Gastroesophageal sphincter (tissue), 3 donors: ENCODE data around the gene NCKAP5.

ENCODE experiments used
- POLR2A ChIP-seq, 2 donors: fragments of 450-650 bp; IDR thresholded peaks; one replicate each; pipeline ENCODE4 v1.6.1; 2017; ENCODE audit warnings: antibody characterized with exemption in 2 of 2, mild to moderate bottlenecking in 2 of 2, moderate library complexity in 1 of 2
- POLR2AphosphoS5 ChIP-seq: sonication (generic); formaldehyde crosslinking; IDR thresholded peaks from one replicate; pipeline ENCODE4 v1.6.1; 2017; ENCODE audit warnings: antibody characterized with exemption
- TF ChIP-seq, protein P1 (sequence below), 4 experiments: fragments of 200-600 bp in 2 of 4; fragments of 450-650 bp in 2 of 4; sonication (generic) in 1 of 4; IDR thresholded peaks; one replicate each; pipeline ENCODE4 v1.5.1; 2017 to 2019; ENCODE audit warnings: antibody characterized with exemption in 4 of 4, mild to moderate bottlenecking in 2 of 4, moderate library complexity in 2 of 4

- TF ChIP-seq, protein P1, sequence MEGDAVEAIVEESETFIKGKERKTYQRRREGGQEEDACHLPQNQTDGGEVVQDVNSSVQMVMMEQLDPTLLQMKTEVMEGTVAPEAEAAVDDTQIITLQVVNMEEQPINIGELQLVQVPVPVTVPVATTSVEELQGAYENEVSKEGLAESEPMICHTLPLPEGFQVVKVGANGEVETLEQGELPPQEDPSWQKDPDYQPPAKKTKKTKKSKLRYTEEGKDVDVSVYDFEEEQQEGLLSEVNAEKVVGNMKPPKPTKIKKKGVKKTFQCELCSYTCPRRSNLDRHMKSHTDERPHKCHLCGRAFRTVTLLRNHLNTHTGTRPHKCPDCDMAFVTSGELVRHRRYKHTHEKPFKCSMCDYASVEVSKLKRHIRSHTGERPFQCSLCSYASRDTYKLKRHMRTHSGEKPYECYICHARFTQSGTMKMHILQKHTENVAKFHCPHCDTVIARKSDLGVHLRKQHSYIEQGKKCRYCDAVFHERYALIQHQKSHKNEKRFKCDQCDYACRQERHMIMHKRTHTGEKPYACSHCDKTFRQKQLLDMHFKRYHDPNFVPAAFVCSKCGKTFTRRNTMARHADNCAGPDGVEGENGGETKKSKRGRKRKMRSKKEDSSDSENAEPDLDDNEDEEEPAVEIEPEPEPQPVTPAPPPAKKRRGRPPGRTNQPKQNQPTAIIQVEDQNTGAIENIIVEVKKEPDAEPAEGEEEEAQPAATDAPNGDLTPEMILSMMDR (IDR thresholded peaks at IDR 0.05): no peak
- TF ChIP-seq POLR2A (IDR thresholded peaks at IDR 0.05): no peak
- TF ChIP-seq POLR2AphosphoS5: no peak
Measured at GRCh38 chr2:132863961-132864360, 704.3 kb downstream of the NCKAP5 start.
